Heart left ventricle (tissue), 16 donors: Measurements from ENCODE around the gene HS6ST3. TPM values are rescaled to one million over a fixed set of nuclear protein-coding genes. Genes with fewer than 3 reads are reported as not detected.

ENCODE experiments used
- ATAC-seq, 4 donors: fragments of 200-7000 bp; cut with Tn5 transposase; one replicate each; pipeline ENCODE4 v1.9.1; 2020 to 2022; ENCODE audit warnings: moderate library complexity in 4 of 4, mild to moderate bottlenecking in 3 of 4, moderate number of reproducible peaks in 1 of 4
- DNase-seq, 5 donors: peaks; one replicate each; pipeline ENCODE4 v3.0.0-alpha.2; 2020
- H3K27ac ChIP-seq, 12 donors: fragments of 200-600 bp; sonication (generic) in 4 of 12; one replicate each; pipeline versions ENCODE4 v1.5.0 to v1.8.0; 2016 to 2022; ENCODE audit warnings: mild to moderate bottlenecking in 2 of 12
- H3K27me3 ChIP-seq, 9 donors: fragments of 200-600 bp; sonication (generic) in 2 of 9; one replicate each; pipeline versions ENCODE4 v1.5.1 to v1.8.0; 2016 to 2022; ENCODE audit warnings: mild to moderate bottlenecking in 3 of 9
- H3K36me3 ChIP-seq, 9 donors: fragments of 200-600 bp; sonication (generic) in 2 of 9; one replicate each; pipeline versions ENCODE4 v1.5.0 to v1.8.0; 2018 to 2022; ENCODE audit warnings: mild to moderate bottlenecking in 2 of 9
- H3K4me1 ChIP-seq, 12 donors: fragments of 200-600 bp; sonication (generic) in 4 of 12; one replicate each; pipeline versions ENCODE4 v1.5.0 to v1.8.0; 2016 to 2022; ENCODE audit warnings: mild to moderate bottlenecking in 3 of 12
- H3K4me3 ChIP-seq, 12 donors: fragments of 200-600 bp; sonication (generic) in 4 of 12; one replicate each; pipeline versions ENCODE4 v1.5.0 to v1.8.0; 2017 to 2022; ENCODE audit warnings: mild to moderate bottlenecking in 9 of 12, moderate library complexity in 4 of 12
- H3K9me3 ChIP-seq, 12 donors: fragments of 200-600 bp; sonication (generic) in 4 of 12; one replicate each; pipeline versions ENCODE4 v1.5.0 to v1.8.0; 2016 to 2022; ENCODE audit warnings: mild to moderate bottlenecking in 1 of 12
- POLR2A ChIP-seq, 2 donors: fragments of 450-650 bp; IDR thresholded peaks; one replicate each; pipeline ENCODE4 v1.6.1; 2017; ENCODE audit warnings: antibody characterized with exemption in 2 of 2, mild to moderate bottlenecking in 2 of 2, moderate library complexity in 2 of 2
- WGBS, 4 donors: extraction: QIAGEN DNeasy Blood & Tissue Kit in 2 of 4; methylation state at CpG; one replicate each; pipeline versions ENCODE4 v1.1.5 to v1.1.7; 2013 to 2018; 5-methylcytosine and 5-hydroxymethylcytosine counted together
- intact Hi-C, 10 donors: fragments of 100-400 bp; cut with DNase I; formaldehyde crosslinking; loops; one replicate each; pipeline versions ENCODE4 v1.11.1 to v1.14.2; 2022
- polyA plus RNA-seq, 2 donors: library from polyadenylated mRNA; stranded (reverse); fragments of 200-250 nt; gene quantifications; one replicate each; pipeline ENCODE4 v1.2.3, GENCODE V29; 2013
- total RNA-seq, 9 donors: library from RNA; depleted of rRNA in 2 of 9; stranded (reverse); fragments of >200 nt in 2 of 9; fragmentation: NEBNext Ultra II Directional in 3 of 9; extraction: Animal tissue kit (Norgen Biotek cat#: 25700) in 3 of 9; gene quantifications; one replicate each; pipeline versions ENCODE4 v1.1.0 to v1.2.4, GENCODE V29; 2016 to 2023
- TF ChIP-seq, protein P1 (sequence below), 12 donors: fragments of 200-600 bp; sonication (generic) in 4 of 12; IDR thresholded peaks; one replicate each; pipeline versions ENCODE4 v1.5.0 to v1.8.0; 2018 to 2022; ENCODE audit warnings: antibody characterized with exemption in 12 of 12, mild to moderate bottlenecking in 5 of 12
- donor health status: ischemic (EF 13 %, LVEDD 7.1; RV severe dilation, severe dysfunction).
- donor health status: healthy with polysubstance abuse.
- donor health status: DM: no; HTN: yes; CAD: no.
- donor health status: DM: no; HTN: no; CAD: no.
- donor health status: ischemic (EF 25% LVEDD 6.9; RV normal size, moderate dysfunction).
- donor health status: ischemic (EF 25% LVEDD 5.7; RV mildly dilated, moderate dysfunction).
- donor health status: healthy.
- donor health status: DM: yes; HTN: yes; CAD: no.
- donor health status: ischemic (EF 35%, LVEDD 5.7; RV mildly dilated, moderate dysfunction).
- donor health status: nonischemic (EF 11% LVEDD 7.7; RV severe dilation, severe dysfunction).
- donor health status: DM: yes; HTN: yes; CAD: no.
- donor health status: PGD.
- donor health status: ischemic (EF 29% LVEDD 5.4; RV normal size, mild dysfunction).
- donor health status: nonischemic (EF 23%, LVEDD 6.1; RV moderate dilation, normal function).

Gene HS6ST3
- total and polyA plus RNA-seq, 11 donors: 0.01 to 5.2 (median 1.2) TPM

DNA sequence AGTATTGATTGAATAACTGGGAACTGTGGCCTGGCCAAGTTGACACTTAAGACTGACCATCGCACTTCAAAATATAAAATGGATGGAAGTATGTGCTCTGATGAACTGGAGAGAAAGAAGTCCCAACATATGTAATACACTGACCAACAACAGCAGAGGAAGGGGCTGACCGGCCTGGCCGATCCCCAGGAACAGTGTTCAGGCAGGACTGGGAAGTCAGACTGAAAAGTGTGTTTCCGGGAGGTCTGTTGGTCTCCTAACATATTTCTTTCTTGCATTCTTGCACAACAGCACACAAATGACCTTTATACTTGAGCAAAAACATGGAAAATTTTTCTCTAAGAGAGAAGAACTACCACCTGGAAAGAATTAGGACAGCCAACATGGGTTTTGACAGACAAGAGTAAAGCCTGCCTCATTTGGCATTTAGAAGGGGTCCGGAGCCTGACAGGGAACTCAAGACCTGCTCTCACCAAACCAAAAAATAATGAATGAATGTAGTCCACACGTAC lies 606.5 kb downstream of the HS6ST3 start:
- TF ChIP-seq, protein P1, sequence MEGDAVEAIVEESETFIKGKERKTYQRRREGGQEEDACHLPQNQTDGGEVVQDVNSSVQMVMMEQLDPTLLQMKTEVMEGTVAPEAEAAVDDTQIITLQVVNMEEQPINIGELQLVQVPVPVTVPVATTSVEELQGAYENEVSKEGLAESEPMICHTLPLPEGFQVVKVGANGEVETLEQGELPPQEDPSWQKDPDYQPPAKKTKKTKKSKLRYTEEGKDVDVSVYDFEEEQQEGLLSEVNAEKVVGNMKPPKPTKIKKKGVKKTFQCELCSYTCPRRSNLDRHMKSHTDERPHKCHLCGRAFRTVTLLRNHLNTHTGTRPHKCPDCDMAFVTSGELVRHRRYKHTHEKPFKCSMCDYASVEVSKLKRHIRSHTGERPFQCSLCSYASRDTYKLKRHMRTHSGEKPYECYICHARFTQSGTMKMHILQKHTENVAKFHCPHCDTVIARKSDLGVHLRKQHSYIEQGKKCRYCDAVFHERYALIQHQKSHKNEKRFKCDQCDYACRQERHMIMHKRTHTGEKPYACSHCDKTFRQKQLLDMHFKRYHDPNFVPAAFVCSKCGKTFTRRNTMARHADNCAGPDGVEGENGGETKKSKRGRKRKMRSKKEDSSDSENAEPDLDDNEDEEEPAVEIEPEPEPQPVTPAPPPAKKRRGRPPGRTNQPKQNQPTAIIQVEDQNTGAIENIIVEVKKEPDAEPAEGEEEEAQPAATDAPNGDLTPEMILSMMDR (IDR thresholded peaks at IDR 0.05): no peak
- TF ChIP-seq POLR2A (IDR thresholded peaks at IDR 0.05): no peak
- H3K4me3 ChIP-seq: no peak overlapping the region
- WGBS, 4 donors: 77 to 83% (median 81%) methylated on average over 6 of the region's 6 CpGs
- no peaks in the 10 kb centered on the region for H3K4me1 ChIP-seq
- no peak for DNase-seq
- intact Hi-C loops: no loop called here
- H3K27me3 ChIP-seq: no peaks in the 10 kb centered on the region
- H3K9me3 ChIP-seq: peaks cover 0 to 8% (median 0%) of the 10 kb centered on the region in 12 donors
- no peak overlapping the region for H3K27ac ChIP-seq
- ATAC-seq: no peak
- no peaks in the 10 kb centered on the region for H3K36me3 ChIP-seq

DNA sequence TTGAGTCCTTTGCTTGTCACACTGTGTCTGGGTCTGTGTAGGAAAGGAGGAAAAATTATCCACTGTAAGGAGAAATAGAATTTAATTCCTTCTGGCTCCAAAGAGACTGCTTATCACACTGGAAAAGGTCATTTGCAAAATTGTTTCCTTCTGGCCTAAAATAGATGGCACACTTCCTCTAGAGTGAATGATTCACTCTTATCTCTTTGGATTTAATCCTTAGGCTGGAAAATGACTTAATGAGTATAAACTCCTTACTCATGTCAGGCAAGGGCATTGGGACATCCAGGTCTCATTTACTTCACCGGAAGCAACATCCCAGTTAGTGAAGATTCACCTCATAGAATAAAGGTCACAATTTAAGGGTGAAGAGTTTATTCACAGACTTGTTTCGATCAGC lies 610.8 kb downstream of the HS6ST3 start:
- intact Hi-C loops: no loop called here
- H3K36me3 ChIP-seq: no peaks in the 10 kb centered on the region
- DNase-seq (no peak), ATAC-seq (no peak)
- peaks cover 0 to 8% (median 0%) of the 10 kb centered on the region in 12 donors for H3K9me3 ChIP-seq
- TF ChIP-seq, protein P1 (IDR thresholded peaks at IDR 0.05): no peak
- TF ChIP-seq POLR2A (IDR thresholded peaks at IDR 0.05): no peak
- H3K27ac ChIP-seq: no peak overlapping the region
- H3K4me3 ChIP-seq: no peak overlapping the region
- H3K4me1 ChIP-seq: no peaks in the 10 kb centered on the region
- H3K27me3 ChIP-seq: no peaks in the 10 kb centered on the region
- WGBS, 4 donors: 48 to 71% (median 65%) methylated on average over 2 of the region's 2 CpGs

DNA sequence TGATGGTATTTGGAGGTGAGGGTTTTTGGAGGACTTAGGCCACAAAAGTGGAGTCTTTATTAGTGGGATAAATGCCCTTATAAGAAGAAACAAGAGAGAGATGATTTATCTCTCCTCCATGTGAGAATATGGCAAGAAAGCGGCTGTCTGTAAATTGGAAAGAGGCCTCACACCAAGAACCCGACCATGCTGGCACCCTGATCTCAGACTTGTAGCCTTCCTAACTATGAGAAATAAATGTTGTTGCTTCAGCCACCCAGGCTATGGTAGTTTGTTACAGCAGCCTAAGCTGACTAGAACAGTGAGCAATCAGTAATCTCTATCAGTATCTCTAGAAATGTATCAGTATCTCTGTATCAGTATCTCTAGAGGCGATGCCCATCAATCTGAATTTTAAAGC lies 617.2 kb downstream of the HS6ST3 start:
- intact Hi-C loops: no loop called here
- no peak for DNase-seq
- WGBS, 4 donors: 84 to 91% (median 87%) methylated on average over 3 of the region's 3 CpGs

DNA sequence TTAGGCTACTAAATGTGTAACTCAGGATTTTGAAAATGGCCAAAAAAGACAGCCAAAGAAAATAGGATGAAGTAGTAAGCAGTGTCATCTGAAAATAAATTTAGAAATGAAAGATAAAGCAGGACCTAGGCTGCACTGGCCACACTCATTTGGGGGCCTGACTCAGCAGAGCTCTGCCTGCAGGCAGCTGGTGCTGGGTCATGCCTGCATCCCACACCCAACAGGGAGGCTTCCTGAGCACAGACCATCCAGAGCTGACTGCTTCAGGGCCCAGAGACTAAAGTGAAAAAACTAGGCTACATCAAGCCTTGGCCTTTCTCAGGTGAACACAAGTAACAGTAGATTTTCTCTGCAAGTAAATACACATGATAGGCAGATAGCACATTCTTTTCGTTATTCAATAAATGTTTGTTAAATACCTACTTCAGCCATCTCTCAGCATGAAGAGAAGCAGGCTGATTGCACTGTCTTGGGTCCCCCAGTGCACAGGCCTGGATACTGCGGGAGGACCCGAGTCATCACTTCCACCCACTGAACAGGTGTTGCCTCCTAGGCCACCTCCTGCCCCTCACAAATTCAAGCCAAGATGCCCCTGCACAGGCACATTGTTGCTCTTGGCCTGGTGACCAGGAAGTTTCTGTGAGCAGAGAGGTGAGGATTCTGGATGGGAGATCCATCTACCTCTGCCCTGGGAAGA lies 620.4 kb downstream of the HS6ST3 start:
- WGBS, 4 donors: 84 to 90% (median 87%) methylated on average over 3 of the region's 3 CpGs
- H3K4me1 ChIP-seq: no peaks in the 10 kb centered on the region
- no peak overlapping the region for H3K27ac ChIP-seq
- H3K9me3 ChIP-seq: no peaks in the 10 kb centered on the region
- no peak for TF ChIP-seq POLR2A (IDR thresholded peaks at IDR 0.05)
- TF ChIP-seq, protein P1 (IDR thresholded peaks at IDR 0.05): no peak
- no peak overlapping the region for H3K4me3 ChIP-seq
- H3K36me3 ChIP-seq: no peaks in the 10 kb centered on the region
- H3K27me3 ChIP-seq: no peaks in the 10 kb centered on the region
- intact Hi-C loops: no loop called here
- DNase-seq (no peak), ATAC-seq (no peak)

More for the DNA sequence above, 617.2 kb downstream of the HS6ST3 start:
- TF ChIP-seq, protein P1 (IDR thresholded peaks at IDR 0.05): no peak
- no peak for TF ChIP-seq POLR2A (IDR thresholded peaks at IDR 0.05)
- Histone ChIP-seq H3K4me1 (no peaks in the 10 kb centered on the region), H3K4me3 (no peak overlapping the region), H3K27ac (no peak overlapping the region), H3K9me3 (no peaks in the 10 kb centered on the region), H3K36me3 (no peaks in the 10 kb centered on the region), H3K27me3 (no peaks in the 10 kb centered on the region)
- ATAC-seq: no peak
